Retinal pigment epithelial cell (primary cell): ENCODE data around the gene MAD1L1.

ENCODE experiments used
- DNase-seq: peaks from one replicate; pipeline ENCODE4 v3.0.0-alpha.2; 2010; ENCODE audit warnings: low read depth
- H3K4me3 ChIP-seq: 2 replicates; pipeline ENCODE4 v1.5.1; 2011; ENCODE audit warnings: mild to moderate bottlenecking, low read length, control low read depth, moderate library complexity
- TF ChIP-seq, protein P1 (sequence below): conservative IDR thresholded peaks from 2 replicates; pipeline ENCODE4 v1.5.1; 2011; ENCODE audit warnings: low read depth, low read length, control low read depth, inconsistent platforms

MAD1L1 gene

DNA sequence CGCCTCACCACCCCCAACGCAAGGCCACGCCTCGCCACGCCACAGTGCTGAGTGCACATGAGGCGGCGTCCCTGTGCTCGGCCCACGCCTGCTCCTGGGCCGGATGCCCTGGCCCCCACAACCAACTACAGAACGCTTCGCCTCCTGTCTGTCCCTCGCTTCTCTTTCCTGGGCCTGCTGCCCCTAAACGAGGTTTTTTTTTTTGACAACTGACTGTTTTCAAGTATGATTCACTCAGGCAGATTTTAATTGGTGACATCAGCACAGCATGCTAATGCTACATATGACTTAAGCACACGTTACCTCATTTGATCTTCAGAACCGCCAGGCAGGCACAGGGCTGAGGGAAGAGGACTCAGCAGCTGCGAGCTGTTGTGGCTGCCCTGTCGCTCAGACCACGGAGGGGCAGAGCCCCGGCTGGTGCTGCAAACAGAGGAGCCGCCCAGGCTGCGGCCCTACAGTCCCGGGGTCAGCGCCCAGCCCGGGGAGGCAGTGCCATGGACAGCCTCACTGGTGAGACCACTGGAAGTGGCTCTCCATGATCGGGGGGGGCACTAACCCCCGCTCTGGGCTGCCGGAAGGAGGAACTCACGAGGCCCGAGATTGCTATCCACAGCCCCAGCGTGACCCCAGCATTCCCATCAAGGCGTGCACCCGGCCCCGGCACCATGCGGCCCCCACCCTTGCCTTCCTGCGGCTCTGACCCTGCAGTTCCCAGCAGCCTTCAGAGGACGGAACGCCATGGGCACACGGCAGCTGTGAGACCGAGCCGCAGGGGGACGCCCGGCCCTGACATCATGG is 212.8 kb downstream of the MAD1L1 start:
- peak; percentile 67 for DNase-seq
- TF ChIP-seq, protein P1, sequence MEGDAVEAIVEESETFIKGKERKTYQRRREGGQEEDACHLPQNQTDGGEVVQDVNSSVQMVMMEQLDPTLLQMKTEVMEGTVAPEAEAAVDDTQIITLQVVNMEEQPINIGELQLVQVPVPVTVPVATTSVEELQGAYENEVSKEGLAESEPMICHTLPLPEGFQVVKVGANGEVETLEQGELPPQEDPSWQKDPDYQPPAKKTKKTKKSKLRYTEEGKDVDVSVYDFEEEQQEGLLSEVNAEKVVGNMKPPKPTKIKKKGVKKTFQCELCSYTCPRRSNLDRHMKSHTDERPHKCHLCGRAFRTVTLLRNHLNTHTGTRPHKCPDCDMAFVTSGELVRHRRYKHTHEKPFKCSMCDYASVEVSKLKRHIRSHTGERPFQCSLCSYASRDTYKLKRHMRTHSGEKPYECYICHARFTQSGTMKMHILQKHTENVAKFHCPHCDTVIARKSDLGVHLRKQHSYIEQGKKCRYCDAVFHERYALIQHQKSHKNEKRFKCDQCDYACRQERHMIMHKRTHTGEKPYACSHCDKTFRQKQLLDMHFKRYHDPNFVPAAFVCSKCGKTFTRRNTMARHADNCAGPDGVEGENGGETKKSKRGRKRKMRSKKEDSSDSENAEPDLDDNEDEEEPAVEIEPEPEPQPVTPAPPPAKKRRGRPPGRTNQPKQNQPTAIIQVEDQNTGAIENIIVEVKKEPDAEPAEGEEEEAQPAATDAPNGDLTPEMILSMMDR = no peak
- no peak overlapping the region for H3K4me3 ChIP-seq

DNA sequence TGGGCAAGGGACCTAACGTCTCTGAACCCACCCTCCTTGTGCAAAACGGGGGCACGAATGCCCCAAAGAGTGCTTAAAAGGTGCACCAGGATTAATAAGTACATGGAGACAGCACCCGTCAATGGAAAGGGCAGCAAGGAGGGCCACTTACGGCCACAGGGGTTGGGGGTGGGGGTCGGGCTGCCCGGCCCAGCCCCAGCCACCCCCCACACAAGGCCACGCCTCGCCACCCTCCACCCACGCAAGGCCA is 213.4 kb downstream of the MAD1L1 start:
- no peak overlapping the region for H3K4me3 ChIP-seq
- no peak for DNase-seq
- TF ChIP-seq, protein P1 = no peak

DNA sequence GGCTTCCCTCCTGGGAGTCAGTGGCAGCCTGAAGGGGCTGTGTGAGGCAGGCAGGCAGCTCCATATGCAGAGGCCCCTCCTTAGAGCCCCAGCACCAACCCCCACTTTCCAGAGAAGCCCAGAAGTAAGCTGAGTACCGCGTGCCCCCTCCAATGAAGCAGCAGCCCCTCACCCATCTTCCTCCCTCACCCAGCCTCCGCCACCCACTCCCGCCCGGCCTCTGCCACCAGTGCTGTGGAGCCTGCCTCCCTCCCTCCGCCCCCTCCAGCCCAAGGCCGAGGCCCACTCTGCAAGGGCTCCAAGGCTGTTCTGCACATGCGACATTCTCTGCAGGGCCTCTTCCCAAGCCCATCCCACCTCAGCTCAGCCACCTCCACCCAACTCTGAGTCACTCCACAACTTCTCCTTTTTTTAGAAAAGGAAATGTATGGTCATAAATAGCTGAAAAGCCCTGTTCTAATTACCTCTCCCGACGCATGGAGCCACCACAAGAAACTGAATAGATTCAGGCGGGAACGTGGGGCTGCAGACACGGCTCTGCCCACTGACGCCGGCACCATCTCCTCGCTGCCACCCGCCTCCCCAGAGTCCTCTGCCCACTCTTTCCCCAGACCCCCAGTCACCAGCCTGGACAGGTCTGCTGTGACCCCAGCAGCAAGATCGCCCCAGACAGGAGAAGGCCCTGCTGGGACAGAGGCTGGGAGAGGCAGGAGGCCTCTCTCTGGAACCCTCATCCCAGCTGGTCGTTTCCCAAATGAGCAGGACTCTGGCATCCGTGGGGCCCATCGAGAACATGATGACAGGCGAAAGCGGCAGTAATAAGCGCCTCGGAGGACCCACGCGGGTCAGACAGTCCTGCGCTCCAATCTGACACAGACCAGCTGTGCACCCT is 213.9 kb downstream of the MAD1L1 start:
- H3K4me3 ChIP-seq = no peak overlapping the region
- TF ChIP-seq, protein P1 = no peak
- peak; percentile 27 for DNase-seq

DNA sequence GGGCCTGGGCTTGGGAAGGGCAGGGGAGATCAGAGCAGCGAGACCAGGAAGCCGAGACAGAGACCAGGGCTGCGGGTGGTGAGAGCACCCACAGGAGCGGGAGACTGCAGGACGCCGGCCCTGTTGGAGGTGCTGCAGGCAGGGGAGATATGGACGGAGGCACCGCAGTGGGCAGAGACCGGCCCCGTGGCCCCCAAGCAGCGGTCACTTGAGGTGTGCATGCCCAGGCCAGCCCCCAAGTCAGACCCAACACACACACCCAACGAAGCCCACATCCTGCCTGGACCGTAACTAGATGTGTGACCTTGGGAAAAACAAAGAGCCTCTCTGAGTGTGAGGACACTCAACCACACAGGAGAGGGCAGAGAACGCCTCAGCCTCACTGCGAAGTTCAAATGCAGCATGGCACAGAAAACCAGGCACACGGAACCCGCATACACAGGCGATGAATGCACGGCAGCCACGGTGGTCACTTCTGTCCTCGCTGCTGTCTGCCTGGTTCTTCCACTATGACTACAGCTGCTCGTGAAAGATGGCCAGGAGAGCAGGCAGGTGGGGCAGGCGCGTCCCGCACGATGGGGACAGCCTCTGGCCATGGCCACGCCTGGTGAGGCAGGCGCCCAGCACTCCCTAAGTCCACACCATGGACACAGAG is 214.7 kb downstream of the MAD1L1 start:
- H3K4me3 ChIP-seq = no peak overlapping the region
- DNase-seq = no peak
- TF ChIP-seq, protein P1 = no peak

DNA sequence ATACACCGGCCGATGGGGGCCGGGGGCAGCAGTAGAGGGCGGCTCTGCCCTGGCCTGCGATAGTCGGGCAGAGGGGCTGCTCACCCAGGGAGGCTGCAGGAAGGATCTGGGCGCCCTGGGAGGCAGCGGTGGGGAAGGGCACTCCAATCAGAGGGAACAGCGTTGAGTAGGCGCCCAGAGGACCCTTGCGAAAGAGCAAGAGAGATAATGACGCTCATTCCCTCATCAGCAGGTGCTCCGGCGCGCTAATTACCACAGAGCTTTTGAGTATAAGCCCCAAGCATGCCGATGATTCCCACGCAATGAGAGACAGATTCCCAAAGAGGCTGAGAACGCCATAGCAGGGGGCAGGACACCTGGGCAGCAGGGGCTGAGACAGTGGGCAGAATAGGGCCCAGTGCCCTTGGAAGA is 215.3 kb downstream of the MAD1L1 start:
- H3K4me3 ChIP-seq = no peak overlapping the region
- TF ChIP-seq, protein P1 = no peak
- no peak for DNase-seq

DNA sequence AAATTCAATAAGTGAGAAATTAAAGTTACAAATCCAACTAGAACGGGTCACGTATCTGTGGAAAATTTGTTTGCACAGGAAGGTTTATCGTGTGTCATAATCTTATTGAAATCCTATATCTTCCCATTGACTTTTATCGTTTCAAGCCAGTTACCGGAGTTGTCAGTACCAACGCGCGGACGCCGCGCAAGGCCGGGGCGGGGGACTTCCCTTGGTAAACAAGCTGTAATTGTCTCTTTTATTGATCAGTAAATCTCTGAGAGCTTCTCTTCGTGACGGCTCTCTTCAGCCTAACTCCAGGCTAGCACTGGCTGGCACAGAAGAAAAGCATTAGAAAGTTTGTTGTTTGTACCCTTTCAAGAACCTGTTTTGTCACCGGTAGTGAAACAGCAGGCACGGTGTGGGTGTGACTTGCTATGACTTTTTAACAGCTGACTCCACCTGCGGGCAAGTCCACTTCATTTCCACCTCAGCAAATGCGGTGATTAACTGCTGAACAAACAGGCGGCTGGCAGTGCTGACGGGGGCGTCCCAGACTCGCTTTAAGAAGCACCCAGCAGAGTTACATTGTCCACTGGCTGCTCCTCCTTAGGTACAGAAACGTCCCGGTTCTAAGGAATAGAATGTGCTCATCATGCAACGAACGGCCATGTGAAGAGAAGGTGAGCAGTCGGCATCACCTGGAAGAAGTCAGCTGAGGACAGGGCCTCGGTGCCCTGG is 215.8 kb downstream of the MAD1L1 start:
- DNase-seq = no peak
- H3K4me3 ChIP-seq = no peak overlapping the region
- TF ChIP-seq, protein P1 = no peak
